ENCODE measurements around the gene IL31.

DNA sequence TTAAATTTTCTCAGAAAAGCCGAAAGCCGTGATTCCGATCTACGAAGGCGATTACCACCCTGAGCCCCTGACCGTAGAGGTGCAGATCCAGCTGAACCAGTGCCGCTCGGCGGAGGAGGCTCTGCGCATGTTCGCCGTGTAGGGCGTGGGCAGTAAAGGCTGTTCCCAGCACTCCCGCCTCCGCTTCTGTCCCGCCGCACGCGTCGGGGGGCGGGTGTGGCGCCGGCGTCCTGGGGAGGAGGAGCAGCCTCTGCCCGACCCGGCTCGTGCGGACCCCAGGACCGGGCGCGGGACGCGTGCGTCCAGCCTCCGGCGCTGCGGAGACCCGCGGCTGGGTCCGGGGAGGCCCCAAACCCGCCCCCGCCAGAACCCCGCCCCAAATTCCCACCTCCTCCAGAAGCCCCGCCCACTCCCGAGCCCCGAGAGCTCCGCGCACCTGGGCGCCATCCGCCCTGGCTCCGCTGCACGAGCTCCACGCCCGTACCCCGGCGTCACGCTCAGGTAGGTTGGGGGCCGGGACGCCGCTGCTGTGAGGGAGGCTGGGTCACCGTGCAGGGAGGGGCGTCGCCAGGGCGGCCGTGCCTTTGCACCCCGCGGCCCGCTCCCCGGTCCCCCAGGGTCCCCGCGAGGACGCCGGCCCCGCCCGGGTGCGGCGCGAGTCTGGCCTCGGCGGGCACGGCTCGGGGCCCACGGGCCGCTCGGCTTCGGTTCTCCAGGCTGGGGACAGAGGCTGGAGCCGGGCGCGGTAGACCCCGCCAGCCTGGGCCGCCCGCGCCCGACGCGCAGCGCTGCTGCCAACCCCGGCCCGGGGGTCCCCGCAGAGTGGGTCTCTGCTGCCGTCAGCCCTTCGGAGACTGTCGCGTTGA, 29.5 kb upstream of the IL31 start, which contains the start of gene B3GNT4:
- TF ChIP-seq, protein P1, sequence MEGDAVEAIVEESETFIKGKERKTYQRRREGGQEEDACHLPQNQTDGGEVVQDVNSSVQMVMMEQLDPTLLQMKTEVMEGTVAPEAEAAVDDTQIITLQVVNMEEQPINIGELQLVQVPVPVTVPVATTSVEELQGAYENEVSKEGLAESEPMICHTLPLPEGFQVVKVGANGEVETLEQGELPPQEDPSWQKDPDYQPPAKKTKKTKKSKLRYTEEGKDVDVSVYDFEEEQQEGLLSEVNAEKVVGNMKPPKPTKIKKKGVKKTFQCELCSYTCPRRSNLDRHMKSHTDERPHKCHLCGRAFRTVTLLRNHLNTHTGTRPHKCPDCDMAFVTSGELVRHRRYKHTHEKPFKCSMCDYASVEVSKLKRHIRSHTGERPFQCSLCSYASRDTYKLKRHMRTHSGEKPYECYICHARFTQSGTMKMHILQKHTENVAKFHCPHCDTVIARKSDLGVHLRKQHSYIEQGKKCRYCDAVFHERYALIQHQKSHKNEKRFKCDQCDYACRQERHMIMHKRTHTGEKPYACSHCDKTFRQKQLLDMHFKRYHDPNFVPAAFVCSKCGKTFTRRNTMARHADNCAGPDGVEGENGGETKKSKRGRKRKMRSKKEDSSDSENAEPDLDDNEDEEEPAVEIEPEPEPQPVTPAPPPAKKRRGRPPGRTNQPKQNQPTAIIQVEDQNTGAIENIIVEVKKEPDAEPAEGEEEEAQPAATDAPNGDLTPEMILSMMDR (IDR thresholded peaks at IDR 0.05), result no peak
- no peak for TF ChIP-seq POLR2A (IDR thresholded peaks at IDR 0.05)

All from testis (tissue), 2 donors.